K562 (cell line): ENCODE results near the gene GARRE1. TPM values are rescaled to one million over a fixed set of nuclear protein-coding genes. Genes with fewer than 3 reads are reported as not detected.

Source experiments
- ATF7 ChIP-seq: fragments of 450-650 bp; IDR thresholded peaks from 2 replicates; pipeline ENCODE4 v1.7.1; 2014; ENCODE audit warnings: mild to moderate bottlenecking, moderate library complexity
- BRD4 ChIP-seq: fragments of 200-600 bp; sonication (generic); IDR thresholded peaks from 2 replicates; pipeline ENCODE4 v1.6.1; 2017; ENCODE audit warnings: inconsistent platforms
- CBFA2T3 ChIP-seq: fragments of 450-650 bp; IDR thresholded peaks from 2 replicates; pipeline ENCODE4 v1.6.1; 2017
- CEBPB ChIP-seq: fragments of 450-650 bp; IDR thresholded peaks from 2 replicates; pipeline ENCODE4 v1.6.1; 2016; ENCODE audit warnings: missing genetic modification characterization, missing compliant biosample characterization
- CREM ChIP-seq: IDR thresholded peaks from 2 replicates; pipeline ENCODE4 v1.6.1; 2014; ENCODE audit warnings: antibody characterized with exemption, low read depth
- CTBP1 ChIP-seq: fragments of 450-650 bp; IDR thresholded peaks from 2 replicates; pipeline ENCODE4 v1.6.1; 2016; ENCODE audit warnings: borderline replicate concordance
- ESRRA ChIP-seq: fragments of 450-650 bp; IDR thresholded peaks from 2 replicates; pipeline ENCODE4 v1.6.1; 2014; ENCODE audit warnings: low read depth, mild to moderate bottlenecking, moderate library complexity, borderline replicate concordance
- ETV6 ChIP-seq, 3 experiments: fragments of 150-350 bp in 1 of 3; sonication (generic) in 1 of 3; formaldehyde crosslinking in 1 of 3; IDR thresholded peaks; 2 replicates each; pipeline versions ENCODE4 v1.6.1 to v1.8.0; 2014 to 2022; ENCODE audit warnings: borderline replicate concordance in 2 of 3, low read depth in 2 of 3, antibody characterized with exemption in 1 of 3, low read length in 1 of 3, mild to moderate bottlenecking in 1 of 3, missing genetic modification reagents in 1 of 3
- GABPB1 ChIP-seq: sonication (generic); formaldehyde crosslinking; IDR thresholded peaks from 2 replicates; pipeline ENCODE4 v1.8.0; 2022; ENCODE audit warnings: mild to moderate bottlenecking, missing genetic modification reagents
- HDAC3 ChIP-seq: fragments of 450-650 bp; IDR thresholded peaks from 2 replicates; pipeline ENCODE4 v1.6.1; 2018; ENCODE audit warnings: borderline replicate concordance, mild to moderate bottlenecking, moderate library complexity; ENCODE audit not compliant: partially characterized antibody
- MTA2 ChIP-seq: fragments of 450-650 bp; IDR thresholded peaks from 2 replicates; pipeline ENCODE4 v1.6.1; 2016; ENCODE audit warnings: low read depth
- NCOA2 ChIP-seq, 2 experiments: fragments of 450-650 bp; IDR thresholded peaks; 2 replicates each; pipeline ENCODE4 v1.6.1; 2018; ENCODE audit warnings: mild to moderate bottlenecking in 2 of 2, moderate library complexity in 1 of 2; ENCODE audit not compliant: partially characterized antibody in 2 of 2
- PHB ChIP-seq: fragments of 250-450 bp; sonication (Bioruptor Pico); IDR thresholded peaks from 2 replicates; pipeline ENCODE4 v1.5.0; 2021
- RBM15 ChIP-seq: fragments of 200-400 bp; formaldehyde crosslinking; IDR thresholded peaks from 2 replicates; pipeline ENCODE4 v1.6.1; 2018; ENCODE audit warnings: mild to moderate bottlenecking, low read length, moderate library complexity; ENCODE audit not compliant: insufficient read depth
- SMARCE1 ChIP-seq: fragments of 450-650 bp; IDR thresholded peaks from 2 replicates; pipeline ENCODE4 v1.7.1; 2016; ENCODE audit warnings: mild to moderate bottlenecking
- SOX6 ChIP-seq: fragments of 450-650 bp; IDR thresholded peaks from 2 replicates; pipeline ENCODE4 v1.6.1; 2014; ENCODE audit warnings: mild to moderate bottlenecking
- ZNF316 ChIP-seq: fragments of 450-650 bp; IDR thresholded peaks from 2 replicates; pipeline ENCODE4 v1.6.1; 2016
- ZNF561 ChIP-seq: fragments of 450-650 bp; formaldehyde crosslinking; conservative IDR thresholded peaks from 2 replicates; pipeline ENCODE4 v1.4.0; 2020; ENCODE audit warnings: mild to moderate bottlenecking, moderate library complexity
- ZNF583 ChIP-seq: fragments of 250-450 bp; sonication (Bioruptor Pico); IDR thresholded peaks from 2 replicates; pipeline ENCODE4 v1.4.0; 2020
- polyA plus RNA-seq, 8 experiments: library from polyadenylated mRNA; depleted of rRNA in 4 of 8; stranded (reverse) in 5 of 8; unstranded in 3 of 8; fragments of >200 nt; fragmentation: Nextera tagmentation in 2 of 8; fragmentation: Illumina TruSeq in 1 of 8; extraction: Ambion mirVana in 2 of 8; extraction: Trizol in 1 of 8; gene quantifications; 2 replicates each; pipeline versions ENCODE4 v1.2.1 to v1.2.3, GENCODE V29; 2011 to 2014; ENCODE audit warnings: inconsistent platforms in 1 of 8, missing spikeins in 1 of 8
- total RNA-seq, 7 experiments: library from RNA; depleted of rRNA in 6 of 7; stranded (reverse); fragments of >200 nt in 6 of 7; fragmentation: Illumina TruSeq in 2 of 7; extraction: Trizol in 2 of 7; gene quantifications; 2 replicates each; pipeline versions ENCODE4 v1.2.1 to v1.2.3, GENCODE V29; 2011 to 2021; ENCODE audit warnings: low replicate concordance in 1 of 7
- TF ChIP-seq, protein P1 (sequence below): sonication (generic); formaldehyde crosslinking; IDR thresholded peaks from 2 replicates; pipeline ENCODE4 v1.8.0; 2022; ENCODE audit warnings: mild to moderate bottlenecking, missing genetic modification reagents
- TF ChIP-seq, protein P2 (sequence below): fragments of 250-450 bp; sonication (Bioruptor Pico); IDR thresholded peaks from 2 replicates; pipeline ENCODE4 v1.4.0; 2020; ENCODE audit warnings: mild to moderate bottlenecking, moderate library complexity
- TF ChIP-seq, protein P3 (sequence below): sonication (generic); formaldehyde crosslinking; IDR thresholded peaks from 2 replicates; pipeline ENCODE4 v1.8.1; 2022; ENCODE audit warnings: missing genetic modification reagents
- TF ChIP-seq, protein P4 (sequence below): fragments of 450-650 bp; IDR thresholded peaks from 2 replicates; pipeline ENCODE4 v1.6.1; 2016; ENCODE audit warnings: antibody characterized with exemption

GARRE1 gene
- total and polyA plus RNA-seq, 9 of the 15 experiments (the other 6 are each of a cell fraction or from before 2014, with no cell fraction given) = 1.6 to 12.8 (median 7.5) TPM

DNA sequence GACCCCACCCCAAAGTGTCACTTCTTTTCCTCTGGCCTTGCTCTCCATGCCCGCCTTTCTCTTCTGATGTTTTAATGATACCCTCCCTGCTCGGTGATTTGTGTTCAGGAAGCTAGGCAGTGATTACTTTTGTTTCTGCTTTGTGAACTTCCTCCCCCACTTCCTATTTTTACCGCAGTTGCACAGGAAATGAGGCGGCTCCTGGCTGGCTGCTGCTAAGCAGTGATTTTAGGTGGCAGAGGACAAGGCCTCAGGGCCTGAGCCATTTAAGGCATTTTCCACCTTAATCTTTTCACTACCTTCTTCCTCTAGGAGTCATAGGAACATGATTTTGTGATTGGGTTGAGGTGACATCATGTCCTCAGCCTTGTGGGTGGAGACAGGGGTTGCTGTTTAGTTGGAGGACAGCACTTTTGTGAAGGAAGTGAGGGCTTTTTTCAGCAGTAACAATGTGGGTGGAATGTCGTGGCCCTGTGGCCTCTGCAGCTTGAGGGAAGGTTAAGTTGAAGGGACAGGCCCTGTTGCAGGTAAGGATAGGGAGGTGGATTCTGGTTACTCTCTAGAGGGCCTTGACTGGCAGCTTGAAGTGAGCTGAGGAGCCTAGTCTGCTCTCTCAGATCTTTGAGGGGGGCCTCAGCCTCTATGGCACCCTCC lies 15.7 kb downstream of the GARRE1 start (continued):
- TF ChIP-seq, protein P1, sequence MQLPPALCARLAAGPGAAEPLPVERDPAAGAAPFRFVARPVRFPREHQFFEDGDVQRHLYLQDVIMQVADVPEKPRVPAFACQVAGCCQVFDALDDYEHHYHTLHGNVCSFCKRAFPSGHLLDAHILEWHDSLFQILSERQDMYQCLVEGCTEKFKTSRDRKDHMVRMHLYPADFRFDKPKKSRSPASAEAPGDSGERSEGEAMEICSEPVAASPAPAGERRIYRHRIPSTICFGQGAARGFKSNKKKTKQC = no peak
- no peak for TF ChIP-seq CREM
- TF ChIP-seq SMARCE1 = 0 out of 2 replicates have a peak, but pooled peaks have one; percentile 39
- TF ChIP-seq RBM15 = no peak
- TF ChIP-seq, protein P2, sequence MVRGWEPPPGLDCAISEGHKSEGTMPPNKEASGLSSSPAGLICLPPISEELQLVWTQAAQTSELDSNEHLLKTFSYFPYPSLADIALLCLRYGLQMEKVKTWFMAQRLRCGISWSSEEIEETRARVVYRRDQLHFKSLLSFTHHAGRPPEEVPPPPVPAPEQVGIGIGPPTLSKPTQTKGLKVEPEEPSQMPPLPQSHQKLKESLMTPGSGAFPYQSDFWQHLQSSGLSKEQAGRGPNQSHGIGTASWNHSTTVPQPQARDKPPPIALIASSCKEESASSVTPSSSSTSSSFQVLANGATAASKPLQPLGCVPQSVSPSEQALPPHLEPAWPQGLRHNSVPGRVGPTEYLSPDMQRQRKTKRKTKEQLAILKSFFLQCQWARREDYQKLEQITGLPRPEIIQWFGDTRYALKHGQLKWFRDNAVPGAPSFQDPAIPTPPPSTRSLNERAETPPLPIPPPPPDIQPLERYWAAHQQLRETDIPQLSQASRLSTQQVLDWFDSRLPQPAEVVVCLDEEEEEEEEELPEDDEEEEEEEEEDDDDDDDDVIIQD (CRISPR knock-in tag) = no peak
- TF ChIP-seq BRD4 = no peak
- TF ChIP-seq GABPB1 (CRISPR knock-in tag) = no peak
- TF ChIP-seq, protein P3, sequence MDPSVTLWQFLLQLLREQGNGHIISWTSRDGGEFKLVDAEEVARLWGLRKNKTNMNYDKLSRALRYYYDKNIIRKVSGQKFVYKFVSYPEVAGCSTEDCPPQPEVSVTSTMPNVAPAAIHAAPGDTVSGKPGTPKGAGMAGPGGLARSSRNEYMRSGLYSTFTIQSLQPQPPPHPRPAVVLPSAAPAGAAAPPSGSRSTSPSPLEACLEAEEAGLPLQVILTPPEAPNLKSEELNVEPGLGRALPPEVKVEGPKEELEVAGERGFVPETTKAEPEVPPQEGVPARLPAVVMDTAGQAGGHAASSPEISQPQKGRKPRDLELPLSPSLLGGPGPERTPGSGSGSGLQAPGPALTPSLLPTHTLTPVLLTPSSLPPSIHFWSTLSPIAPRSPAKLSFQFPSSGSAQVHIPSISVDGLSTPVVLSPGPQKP (CRISPR knock-in tag) = no peak
- TF ChIP-seq ZNF316 = no peak
- TF ChIP-seq, protein P4, sequence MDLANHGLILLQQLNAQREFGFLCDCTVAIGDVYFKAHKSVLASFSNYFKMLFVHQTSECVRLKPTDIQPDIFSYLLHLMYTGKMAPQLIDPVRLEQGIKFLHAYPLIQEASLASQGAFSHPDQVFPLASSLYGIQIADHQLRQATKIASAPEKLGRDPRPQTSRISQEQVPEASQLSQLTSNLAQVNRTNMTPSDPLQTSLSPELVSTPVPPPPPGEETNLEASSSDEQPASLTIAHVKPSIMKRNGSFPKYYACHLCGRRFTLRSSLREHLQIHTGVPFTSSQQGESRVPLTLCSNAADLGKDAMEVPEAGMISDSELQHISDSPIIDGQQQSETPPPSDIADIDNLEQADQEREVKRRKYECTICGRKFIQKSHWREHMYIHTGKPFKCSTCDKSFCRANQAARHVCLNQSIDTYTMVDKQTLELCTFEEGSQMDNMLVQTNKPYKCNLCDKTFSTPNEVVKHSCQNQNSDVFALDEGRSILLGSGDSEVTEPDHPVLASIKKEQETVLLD = no peak
- no peak for TF ChIP-seq ZNF561 (CRISPR knock-in tag)
- peak; percentile 91 for TF ChIP-seq ATF7
- no peak for TF ChIP-seq ESRRA
- peak; percentile 86 for TF ChIP-seq SOX6
- no peak for TF ChIP-seq ZNF583 (CRISPR knock-in tag)
- TF ChIP-seq NCOA2 (IDR thresholded peaks at IDR 0.05; ENCODE audit: partially characterized antibody in 2 of 2) = no peak
- TF ChIP-seq MTA2 = no peak
- peak; percentile 72 for TF ChIP-seq HDAC3
- no peak for TF ChIP-seq PHB (CRISPR knock-in tag)
- TF ChIP-seq CBFA2T3 = peak; percentile 52
- peak; percentile 58; the same call in 1 of the 2 replicates for TF ChIP-seq CTBP1
- TF ChIP-seq ETV6 (IDR thresholded peaks at IDR 0.05; ENCODE audit: borderline replicate concordance in 1 of 2, low read depth in 2 of 2, low read length in 1 of 2) = peak; percentile 99 to 100
- TF ChIP-seq ETV6 (CRISPR knock-in tag; IDR thresholded peaks at IDR 0.05; ENCODE audit: borderline replicate concordance) = no peak
- TF ChIP-seq CEBPB = no peak
